HTR-8/SVneo (cell line): ENCODE results near the gene CROCC2.

Experiments
- DNase-seq: peaks from one replicate; pipeline ENCODE4 v3.0.0; 2011; ENCODE audit warnings: low spot score, mixed read lengths; ENCODE audit not compliant: insufficient read length
- FAIRE-seq: peaks from 2 replicates; lab custom pipeline; 2011; peaks lifted over from hg19 to GRCh38; lab: Jason Lieb, UNC

CROCC2 gene

DNA sequence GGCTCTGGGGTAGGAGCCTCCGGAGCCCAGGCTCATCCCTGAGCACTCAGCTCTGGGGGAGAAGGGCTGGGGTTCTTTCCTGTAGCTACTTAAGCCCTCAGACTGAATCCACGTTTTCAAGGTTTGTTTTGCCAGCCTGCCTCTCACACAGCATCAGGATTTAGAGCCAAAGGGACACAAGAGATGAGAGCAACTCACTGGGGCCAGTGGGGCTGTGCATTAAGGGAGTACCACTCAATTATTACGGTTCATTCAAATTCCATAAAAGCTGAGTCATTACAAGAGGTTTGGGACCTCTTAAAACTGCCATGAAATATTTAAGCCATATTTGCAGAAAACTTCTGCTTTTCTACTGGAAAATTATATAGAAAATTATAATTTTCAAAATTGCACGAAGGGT, 75.1 kb downstream of the CROCC2 start:
- FAIRE-seq (no peak), DNase-seq (no peak)

DNA sequence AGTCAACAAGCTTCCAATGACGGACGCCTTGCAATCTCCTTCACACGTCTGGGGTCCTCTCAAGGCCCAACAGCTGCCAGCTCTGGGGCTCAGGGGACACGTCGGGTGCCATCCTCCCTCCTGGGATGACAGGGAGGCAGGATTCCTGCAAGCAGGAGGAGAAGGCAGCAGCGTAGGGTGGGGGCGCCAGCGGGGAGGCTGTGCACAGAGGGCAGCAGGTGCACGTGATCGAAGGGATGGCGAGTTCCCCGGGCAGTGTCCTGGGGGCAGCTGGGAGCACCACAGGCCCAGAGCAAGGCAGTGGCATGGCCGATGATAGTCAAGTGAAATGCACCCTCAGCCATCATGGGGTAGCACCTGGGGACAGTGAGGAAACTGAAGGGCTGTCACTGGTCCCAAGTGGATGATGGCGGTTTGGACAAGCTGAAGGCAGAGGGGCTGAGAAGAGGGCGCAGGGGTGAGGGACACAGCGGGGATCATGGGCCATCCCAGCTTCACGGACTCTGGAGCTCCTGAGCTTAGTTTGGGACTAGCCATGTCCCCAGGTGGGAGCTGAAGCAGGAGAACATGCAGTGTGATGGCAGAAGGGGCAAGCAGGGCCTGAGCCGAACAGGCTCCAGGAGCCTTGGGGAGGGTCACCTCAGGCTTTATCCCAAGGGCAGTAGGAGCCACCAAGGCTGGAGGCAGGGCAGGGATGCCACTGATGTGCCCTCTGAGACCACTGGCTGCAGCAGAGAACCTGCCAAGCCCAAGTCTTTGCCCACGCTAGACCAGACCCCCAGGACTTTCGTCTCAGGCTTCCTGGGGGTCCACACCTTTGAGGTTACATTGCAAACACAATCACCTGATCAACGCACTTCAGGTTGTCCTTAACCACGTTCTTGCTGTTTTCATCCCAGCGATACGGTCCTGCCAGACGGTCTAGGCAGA, 76.0 kb downstream of the CROCC2 start:
- no peak for DNase-seq
- no peak for FAIRE-seq

DNA sequence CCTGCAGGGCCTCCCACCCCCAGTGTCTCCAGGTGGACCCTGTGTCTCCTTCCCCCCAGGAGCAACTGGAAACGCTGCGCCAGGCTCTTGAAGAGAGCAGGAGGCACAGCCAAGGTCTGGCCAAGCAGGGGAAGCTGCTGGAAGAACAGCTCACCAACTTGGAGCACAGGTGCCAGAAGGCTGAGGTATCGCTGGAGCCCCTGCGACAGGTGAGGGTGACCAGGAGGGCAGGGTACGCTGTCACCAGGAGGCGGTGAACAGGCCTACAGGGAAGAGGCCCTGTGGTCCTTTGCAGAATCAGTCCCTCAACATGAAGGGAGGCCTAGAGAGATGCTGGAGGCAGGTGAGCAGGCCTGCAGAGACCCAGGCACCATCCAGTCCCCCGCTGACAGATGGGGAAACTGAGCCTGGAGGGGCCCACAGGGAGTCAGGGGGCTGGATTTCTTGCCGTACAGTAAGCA, 76.7 kb downstream of the CROCC2 start:
- no peak for FAIRE-seq
- no peak for DNase-seq

DNA sequence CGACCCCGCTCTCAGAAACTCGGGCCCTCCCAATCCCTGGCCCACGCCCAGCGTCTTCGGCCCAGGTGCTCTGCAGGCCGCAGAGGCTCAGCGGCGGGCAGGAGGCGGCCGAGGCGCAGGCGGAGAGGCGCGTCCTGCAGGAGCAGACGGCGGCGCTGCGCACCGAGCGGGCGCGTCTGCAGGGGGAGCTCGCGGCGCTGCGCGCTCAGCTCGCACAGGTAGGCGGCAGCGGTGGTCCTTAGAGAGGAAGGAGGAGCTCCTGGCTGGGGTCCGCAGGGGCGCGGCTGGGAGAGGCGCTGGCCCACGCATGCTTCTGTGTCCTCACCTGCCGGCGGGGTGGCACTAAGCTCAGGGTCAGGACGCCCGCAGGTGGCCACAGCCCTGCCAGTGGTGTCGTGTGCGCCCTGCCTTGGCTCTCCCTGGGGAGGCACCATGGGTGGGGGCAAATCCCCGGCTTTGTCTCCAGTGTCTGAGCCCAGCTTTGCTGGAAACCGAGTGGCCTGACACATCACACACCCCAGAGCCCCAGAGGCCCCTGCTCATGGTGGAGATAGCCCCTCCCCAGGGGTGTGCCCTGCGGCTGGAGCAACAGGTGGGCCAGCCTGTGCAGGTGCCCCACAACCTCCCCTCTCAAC, 77.3 kb downstream of the CROCC2 start:
- no peak for DNase-seq
- no peak for FAIRE-seq

DNA sequence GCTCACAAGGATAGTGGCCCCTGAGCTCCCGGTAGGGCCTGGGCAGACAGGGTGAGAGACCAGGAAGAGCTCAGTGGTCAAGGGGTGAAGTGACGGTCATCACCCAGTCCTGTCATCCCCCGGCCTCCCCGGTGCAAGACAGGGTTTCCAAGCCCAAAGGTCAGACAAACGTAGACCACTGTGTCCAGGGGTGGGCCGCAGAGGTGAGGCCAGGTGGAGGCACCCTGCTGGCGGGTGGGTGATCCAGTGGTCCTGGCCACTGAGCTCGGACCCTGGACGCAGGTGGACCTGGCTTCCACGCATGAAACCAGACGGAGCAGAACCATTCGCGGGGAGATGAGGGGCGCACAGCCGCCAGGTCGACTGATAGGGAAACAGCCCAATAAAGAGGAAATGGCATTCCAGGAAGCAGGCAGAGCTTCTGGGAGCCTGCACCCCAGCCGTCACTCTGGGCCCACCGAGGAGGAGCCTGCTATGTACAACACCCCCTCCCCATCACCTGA, 77.9 kb downstream of the CROCC2 start:
- no peak for FAIRE-seq
- no peak for DNase-seq

DNA sequence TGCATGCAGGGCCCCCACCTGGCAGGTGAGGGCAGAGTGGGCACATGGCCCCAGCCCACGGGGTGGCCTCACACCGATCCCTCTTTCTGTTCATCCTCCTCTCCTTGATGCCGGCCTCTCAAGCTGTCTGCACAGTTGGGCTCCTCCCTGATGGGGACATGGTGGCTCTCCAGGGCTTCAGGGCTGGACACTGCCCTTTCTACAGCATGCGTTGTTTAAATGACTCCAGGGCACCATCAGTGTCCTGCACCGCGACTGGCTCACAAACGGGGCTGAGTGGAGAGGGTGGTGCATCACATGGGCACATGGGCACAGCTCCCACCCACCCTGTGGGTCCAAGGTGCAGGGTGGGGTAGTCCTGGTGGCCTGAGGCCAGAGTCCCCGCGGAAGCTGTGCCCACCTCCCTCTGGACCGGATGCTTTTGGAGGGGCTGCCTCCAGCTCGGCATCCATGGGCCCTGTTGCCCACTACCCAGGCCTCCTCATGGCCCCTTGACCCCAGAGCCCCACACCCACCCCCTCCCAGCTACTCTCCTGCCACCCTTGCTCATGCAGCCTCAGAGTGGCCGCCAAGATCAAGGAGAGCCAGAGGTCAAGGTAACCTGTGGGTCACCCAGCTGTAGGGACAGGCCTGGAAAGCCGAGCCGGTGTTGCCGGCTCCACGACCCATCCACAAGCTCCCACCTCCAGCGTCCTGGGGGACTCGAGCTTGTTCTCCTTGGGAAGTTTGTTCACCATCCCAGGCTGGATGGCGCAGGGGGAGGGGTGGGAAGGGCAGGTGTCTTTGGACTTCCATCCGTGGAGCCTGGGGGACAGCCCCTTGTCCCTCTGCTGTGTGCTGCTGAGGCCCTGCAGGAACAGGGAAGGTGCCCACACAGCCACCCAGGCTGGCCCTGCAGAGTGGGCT, 80.0 kb downstream of the CROCC2 start:
- FAIRE-seq = no peak
- no peak for DNase-seq

DNA sequence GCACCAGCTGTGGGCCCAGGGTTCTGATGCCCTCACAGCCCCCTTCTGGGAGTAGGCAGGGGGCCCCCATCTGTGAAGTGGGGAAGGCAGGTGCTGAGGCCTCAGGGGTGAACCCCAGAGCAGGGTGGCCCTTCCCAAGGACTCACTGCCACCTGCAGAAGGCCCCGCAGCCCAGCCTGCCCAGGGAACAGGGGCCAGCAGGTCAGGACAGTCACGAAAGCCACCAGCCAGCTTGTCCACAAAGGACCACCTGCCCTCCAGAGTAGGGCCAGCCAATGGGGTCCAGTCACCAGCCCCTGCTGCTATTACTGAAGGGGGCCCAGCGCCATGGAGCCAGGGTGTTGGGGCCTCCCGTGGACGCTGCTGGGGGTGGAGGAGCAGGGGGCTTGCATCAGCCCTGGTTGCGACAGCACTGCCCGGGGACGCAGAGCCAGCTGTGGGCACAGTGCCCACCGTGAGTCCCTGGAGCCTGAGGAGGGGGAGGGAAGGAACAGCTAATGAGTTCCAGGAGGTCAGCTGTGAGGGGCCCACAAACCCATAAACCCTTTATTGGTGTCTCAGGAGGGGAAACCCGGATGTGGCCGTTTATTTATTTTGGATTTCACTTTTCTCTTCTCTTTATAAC, 80.8 kb downstream of the CROCC2 start:
- DNase-seq = no peak
- no peak for FAIRE-seq

DNA sequence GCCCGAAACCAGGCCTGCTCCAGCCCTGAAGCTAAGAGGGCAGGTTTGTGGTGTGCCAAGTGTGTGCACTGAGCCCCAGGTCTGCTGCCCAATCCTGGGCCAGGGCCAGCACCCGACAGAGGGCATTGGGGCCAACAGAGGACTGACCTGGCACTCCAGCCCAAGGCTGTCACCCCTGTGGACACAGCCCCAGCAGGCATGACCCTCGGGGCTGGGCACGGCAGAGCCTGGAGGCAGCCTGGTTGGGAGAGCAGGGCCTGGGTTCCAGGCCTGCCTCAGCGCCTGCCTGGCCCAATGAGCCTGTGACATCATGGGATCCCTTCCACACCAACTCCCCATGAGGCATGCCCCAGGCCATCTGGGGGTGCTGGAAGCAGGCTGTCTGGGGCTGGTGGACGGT, 81.5 kb downstream of the CROCC2 start:
- DNase-seq = no peak
- FAIRE-seq = no peak

DNA sequence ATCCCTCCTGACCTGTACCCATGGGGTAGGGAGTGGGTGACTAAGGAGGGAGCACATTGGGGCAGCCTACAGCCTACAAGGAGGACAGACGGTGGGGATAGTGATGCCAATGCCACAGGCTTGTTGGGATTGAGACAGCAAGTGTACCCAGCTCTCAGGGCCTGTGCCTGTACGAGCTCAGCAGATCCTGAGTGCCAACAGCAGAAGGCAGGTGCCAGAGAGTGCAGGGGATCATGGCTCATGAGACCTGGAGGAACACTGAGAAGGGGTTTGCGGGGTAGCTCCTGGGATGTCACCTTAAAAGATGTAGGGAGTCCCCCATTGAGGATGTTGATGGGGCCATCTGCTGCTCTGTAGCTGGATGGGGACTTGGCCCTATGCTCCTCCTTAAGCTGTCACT, 82.0 kb downstream of the CROCC2 start:
- DNase-seq (no peak), FAIRE-seq (no peak)

DNA sequence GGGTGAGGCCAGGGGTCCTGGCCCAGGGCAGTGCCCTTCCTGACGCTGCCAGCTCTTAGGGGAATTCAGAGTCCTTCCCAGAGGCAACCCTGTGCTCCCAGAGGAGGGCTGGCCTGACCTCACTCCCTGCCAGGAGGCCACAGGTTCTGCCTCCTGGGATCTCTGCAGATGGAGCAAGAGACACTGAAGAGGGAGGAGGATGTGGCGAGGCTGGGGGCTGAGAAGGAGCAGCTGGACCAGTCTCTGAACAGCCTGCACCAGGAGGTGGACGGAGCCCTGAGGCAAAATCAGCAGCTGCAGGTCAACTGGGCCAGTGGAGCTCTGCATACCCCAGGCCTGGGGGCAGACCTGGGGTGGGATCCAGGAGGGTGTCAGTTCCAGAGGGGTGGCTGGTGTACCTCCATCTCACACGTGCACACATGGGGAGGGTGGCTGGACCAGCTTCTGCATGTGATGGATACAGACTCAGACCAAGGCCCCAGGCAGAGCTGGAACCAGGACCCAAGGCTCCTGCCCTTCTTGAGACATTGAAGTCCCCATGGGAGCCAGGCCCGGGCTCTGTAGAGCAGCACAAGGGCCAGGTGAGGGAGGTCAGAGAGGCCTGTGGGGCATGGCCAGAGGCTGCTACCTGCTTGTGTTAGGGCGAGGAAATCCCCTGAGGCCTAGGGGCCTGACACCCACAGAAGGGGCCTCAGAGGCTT, 82.6 kb downstream of the CROCC2 start:
- DNase-seq = no peak
- FAIRE-seq = no peak

DNA sequence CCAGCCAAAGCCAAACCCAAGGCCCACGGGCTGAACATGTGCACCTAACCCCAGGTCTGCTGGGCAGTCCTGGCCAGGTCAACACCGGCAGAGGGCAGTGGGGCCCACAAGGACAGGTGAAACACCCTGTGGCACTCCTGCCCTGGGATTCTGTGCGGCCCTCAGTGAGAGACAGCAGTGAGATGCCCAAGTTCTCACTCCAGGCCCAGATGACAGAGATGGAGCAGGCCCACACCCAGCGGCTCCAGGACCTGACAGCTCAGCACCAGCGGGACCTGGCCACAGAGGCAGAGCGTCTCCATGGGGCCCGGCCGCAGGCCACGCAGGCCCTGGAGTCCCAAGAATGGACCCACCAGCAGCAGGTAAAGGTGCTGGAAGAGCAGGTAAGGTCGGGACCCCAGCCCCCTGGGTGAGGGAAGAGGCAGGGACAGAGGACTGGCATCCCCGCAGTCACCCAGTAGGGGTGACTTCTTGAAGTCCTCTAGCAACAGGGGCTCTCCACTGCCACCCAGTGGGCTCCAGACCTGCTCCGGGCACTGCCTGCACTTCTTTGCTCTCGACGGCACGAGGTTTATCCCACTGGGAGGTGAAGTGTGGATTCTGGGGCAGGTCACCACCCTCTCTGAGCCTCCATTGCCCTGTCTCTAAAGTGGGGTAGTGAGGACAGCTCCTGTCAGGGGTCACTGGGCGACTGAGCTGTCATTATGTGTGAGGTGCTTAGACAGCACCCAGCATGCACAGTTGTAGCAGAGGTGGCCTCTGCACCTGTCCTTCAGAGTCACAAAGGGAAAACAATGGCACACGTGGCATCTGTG, 83.5 kb downstream of the CROCC2 start:
- FAIRE-seq (peak; percentile 49), DNase-seq (no peak)

DNA sequence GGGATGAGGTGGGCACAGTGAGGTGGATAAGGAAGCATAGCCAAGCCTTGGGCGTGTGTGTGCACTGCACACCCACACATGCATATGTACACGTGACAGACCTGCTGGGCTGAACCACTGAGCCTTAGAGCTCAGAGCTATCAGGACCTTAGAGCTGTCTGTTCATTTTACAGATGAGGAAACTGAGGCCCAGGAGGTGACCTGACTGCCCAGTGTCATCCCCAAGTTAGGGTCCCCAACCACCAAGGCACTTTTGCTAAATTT, 84.1 kb downstream of the CROCC2 start:
- DNase-seq (no peak), FAIRE-seq (no peak)

DNA sequence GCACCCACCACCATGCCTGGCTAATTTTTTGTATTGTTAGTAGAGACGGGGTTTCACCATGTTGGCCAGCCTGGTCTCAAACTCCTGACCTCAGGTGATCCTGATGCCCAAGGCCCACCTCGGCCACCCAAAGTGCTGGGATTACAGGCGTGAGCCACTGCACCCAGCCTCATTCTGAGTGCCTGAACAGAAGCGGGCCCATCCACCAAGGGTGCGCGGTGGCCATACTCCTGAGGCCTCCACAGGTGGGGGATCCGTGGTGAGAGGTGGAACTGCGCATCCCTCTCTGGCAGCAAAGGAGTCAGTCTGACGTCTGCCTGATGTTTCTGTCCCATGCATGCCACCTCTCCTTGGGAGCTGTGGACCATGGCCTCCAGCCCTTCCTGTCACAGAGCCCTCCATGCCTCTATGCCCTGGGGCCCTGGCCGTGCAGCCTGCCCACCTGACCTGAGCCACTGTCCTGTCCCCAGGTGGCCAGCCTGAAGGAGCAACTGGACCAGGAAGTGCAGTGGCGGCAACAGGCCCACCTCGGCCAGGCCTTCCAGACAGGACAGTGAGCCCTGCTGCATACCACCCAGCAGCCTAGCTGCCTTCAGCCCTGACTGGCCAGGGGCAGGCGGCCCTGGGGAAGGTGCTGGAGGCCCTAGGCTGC, 84.7 kb downstream of the CROCC2 start:
- DNase-seq (no peak), FAIRE-seq (no peak)

DNA sequence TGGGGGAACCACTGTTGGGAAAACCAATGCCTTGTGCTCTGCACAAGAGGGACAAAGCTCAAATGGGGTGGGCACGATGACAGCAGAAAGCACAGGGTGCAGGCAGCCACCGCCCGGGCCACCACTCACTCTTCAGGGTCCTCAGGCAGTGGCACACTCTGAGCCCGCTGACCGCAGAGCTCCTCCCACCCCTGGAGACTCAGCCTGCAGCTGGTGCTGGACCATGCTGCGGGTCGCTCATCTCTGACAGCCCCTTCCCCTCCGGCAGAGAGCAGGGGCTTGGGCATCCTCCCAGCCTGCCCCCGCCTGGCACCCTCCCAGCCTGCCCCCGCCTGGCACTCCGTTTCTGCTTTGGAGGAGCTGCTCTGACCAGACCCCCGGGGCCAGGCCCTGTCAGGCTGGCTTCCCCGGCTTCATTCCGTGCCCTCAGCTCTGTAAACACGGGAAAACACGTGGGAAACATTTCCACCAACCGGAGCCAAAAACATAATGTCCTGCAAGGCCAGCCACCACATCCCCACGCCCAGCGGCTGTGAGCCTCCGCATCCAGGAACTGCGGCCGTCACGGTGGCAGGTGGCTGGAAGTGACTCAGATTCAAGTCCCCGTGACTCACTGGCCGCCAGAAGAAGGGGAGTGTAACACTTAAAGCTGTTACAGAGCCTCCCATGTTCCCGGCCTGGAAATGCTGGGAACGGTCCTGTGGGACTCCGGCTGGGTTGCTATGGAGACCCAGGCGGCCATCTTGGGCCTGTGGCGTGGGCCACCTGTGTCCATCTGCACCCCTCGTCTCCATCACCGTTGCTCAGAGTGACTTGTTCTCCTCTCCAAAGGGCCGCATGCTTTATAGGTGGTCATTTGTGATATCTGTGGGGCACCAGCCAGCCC, 85.5 kb downstream of the CROCC2 start:
- peak; percentile 88 for FAIRE-seq
- peak; percentile 80 for DNase-seq

DNA sequence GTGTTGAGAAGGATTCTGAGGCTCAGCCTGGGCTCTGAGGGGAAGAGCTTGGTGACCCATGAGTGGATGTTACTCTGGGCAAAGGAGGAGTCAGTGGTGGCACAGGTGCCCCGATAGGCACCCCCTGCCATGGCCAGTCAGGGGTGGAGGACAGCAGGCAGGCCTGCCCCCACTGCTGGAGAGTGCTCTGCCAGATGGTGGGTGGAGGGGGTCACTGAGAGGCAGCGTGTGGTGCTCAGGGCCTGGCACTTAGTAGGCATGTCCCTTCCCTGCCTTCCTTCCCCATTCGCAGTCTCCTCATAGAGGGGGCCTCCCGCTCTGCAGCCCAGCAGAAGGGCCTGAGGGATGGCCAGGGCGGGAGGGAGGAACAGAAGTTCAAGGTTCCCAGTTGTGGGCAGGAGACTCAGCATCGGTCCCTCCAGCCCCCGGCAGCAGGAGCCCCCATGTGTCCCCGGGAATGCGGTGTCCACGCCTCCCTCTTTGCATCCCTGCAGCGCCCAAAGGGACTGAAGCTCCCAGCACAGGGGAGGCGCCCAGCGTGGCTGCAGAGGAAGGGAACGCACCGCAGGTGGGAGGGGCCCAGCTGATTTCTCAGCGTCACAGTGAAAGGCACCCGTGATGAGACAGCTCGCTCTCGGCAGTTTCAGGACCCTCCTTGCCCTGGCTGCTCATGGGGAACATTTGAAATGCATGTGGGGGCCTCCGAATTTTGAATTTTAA, 86.6 kb downstream of the CROCC2 start:
- FAIRE-seq (no peak), DNase-seq (no peak)

DNA sequence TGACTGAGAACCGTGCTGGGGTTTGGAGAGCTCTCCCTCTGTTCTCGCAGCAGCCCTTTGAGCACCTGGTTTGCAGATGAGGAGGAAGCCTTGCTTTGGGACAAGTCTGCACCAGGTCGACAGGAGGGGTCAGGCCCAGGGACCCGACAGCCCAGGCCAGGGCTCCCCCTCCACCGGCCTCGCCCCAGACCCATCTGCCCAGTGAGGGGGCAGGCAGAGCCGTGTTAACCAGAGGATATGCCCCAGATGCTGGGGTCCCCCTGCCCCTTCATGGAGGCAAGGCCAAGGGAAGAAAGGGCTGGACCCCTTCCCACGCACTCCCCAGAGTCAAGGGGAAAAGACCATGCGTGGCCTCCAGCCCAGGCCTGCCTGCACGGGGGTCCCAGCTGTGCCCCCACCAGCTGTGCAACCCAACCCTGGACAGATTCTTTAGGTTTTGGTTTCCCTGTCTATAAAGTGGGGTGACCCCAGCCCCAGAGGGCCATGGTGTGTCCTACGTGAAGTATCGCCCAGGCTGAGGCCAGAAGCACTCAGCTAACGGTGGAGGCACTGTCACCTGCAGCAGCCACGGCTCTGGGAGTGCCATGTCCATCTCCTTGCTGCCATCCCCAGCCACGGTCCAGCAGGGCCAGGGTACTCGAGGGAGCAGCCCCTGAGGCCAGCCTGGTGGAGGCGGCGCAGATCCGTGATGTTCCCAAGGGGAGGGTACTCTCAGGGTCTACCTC, 87.5 kb downstream of the CROCC2 start:
- no peak for FAIRE-seq
- no peak for DNase-seq
